Heart left ventricle (tissue), 13 donors: ENCODE measurements around the gene MYL3.

Experiments used
- CTCF ChIP-seq, 12 donors: fragments of 200-600 bp; sonication (generic) in 4 of 12; IDR thresholded peaks; one replicate each; pipeline versions ENCODE4 v1.5.0 to v1.8.0; 2018 to 2022; ENCODE audit warnings: antibody characterized with exemption in 12 of 12, mild to moderate bottlenecking in 5 of 12
- POLR2A ChIP-seq, 2 donors: fragments of 450-650 bp; IDR thresholded peaks; one replicate each; pipeline ENCODE4 v1.6.1; 2017; ENCODE audit warnings: antibody characterized with exemption in 2 of 2, mild to moderate bottlenecking in 2 of 2, moderate library complexity in 2 of 2
- donor health status: ischemic (EF 13 %, LVEDD 7.1; RV severe dilation, severe dysfunction).
- donor health status: DM: no; HTN: yes; CAD: no.
- donor health status: DM: no; HTN: no; CAD: no.
- donor health status: ischemic (EF 25% LVEDD 6.9; RV normal size, moderate dysfunction).
- donor health status: ischemic (EF 25% LVEDD 5.7; RV mildly dilated, moderate dysfunction).
- donor health status: ischemic (EF 35%, LVEDD 5.7; RV mildly dilated, moderate dysfunction).
- donor health status: nonischemic (EF 11% LVEDD 7.7; RV severe dilation, severe dysfunction).
- donor health status: DM: yes; HTN: yes; CAD: no.
- donor health status: PGD.
- donor health status: ischemic (EF 29% LVEDD 5.4; RV normal size, mild dysfunction).
- donor health status: nonischemic (EF 23%, LVEDD 6.1; RV moderate dilation, normal function).

- TF ChIP-seq POLR2A (IDR thresholded peaks at IDR 0.05) = peak in 1 of 2 donors; percentile 28
- no peak for TF ChIP-seq CTCF (IDR thresholded peaks at IDR 0.05)
These were observed 1.5 kb downstream of the MYL3 start for GRCh38 chr3:46861605-46862368.
